Keratinocyte (primary cell): Measurements from ENCODE around the gene RIPOR2. TPM values are rescaled to one million over a fixed set of nuclear protein-coding genes. Genes with fewer than 3 reads are reported as not detected.

Experiments used
- DNase-seq: peaks from one replicate; pipeline ENCODE4 v3.0.0-alpha.2; 2011; ENCODE audit warnings: low read depth, missing footprints, low spot score
- FAIRE-seq: peaks from 2 replicates; lab custom pipeline; 2011; peaks lifted over from hg19 to GRCh38; lab: Jason Lieb, UNC
- H2AFZ ChIP-seq: 2 replicates; pipeline ENCODE4 v1.6.0; 2012; ENCODE audit warnings: low read length, control low read depth, inconsistent platforms; ENCODE audit not compliant: control insufficient read depth
- H3K27ac ChIP-seq: 2 replicates; pipeline ENCODE4 v1.5.1; 2011; ENCODE audit warnings: low read length; ENCODE audit not compliant: control insufficient read depth, insufficient read depth
- H3K27me3 ChIP-seq: 3 replicates; pipeline ENCODE4 v1.6.0; 2011; ENCODE audit warnings: low read length; ENCODE audit not compliant: control insufficient read depth, insufficient read depth; ENCODE audit errors: extremely low read depth
- H3K36me3 ChIP-seq, 2 experiments: 2 replicates in 1 of 2; 3 replicates in 1 of 2; pipeline ENCODE4 v1.5.1; 2011; ENCODE audit warnings: low read length in 2 of 2, mild to moderate bottlenecking in 1 of 2; ENCODE audit not compliant: control insufficient read depth in 2 of 2, insufficient read depth in 2 of 2; ENCODE audit errors: extremely low read depth in 1 of 2
- H3K4me1 ChIP-seq: 3 replicates; pipeline ENCODE4 v1.5.1; 2011; ENCODE audit warnings: low read length; ENCODE audit not compliant: control insufficient read depth, insufficient read depth; ENCODE audit errors: extremely low read depth
- H3K4me2 ChIP-seq: 3 replicates; pipeline ENCODE4 v1.6.0; 2011; ENCODE audit warnings: low read depth, low read length; ENCODE audit not compliant: control insufficient read depth, insufficient read depth; ENCODE audit errors: extremely low read depth
- H3K4me3 ChIP-seq, 3 experiments: fragments of 200-600 bp in 1 of 3; sonication (generic) in 1 of 3; 2 replicates in 2 of 3; 3 replicates in 1 of 3; pipeline ENCODE4 v1.5.1; 2011 to 2016; ENCODE audit warnings: low read length in 3 of 3, mild to moderate bottlenecking in 3 of 3, control low read depth in 2 of 3, inconsistent platforms in 1 of 3, low read depth in 1 of 3, mixed read lengths in 1 of 3, mixed run types in 1 of 3, moderate library complexity in 1 of 3; ENCODE audit not compliant: control insufficient read depth in 2 of 3, insufficient read depth in 2 of 3; ENCODE audit errors: extremely low read depth in 1 of 3
- H3K79me2 ChIP-seq: 2 replicates; pipeline ENCODE4 v1.6.0; 2012; ENCODE audit warnings: low read length; ENCODE audit not compliant: control insufficient read depth, insufficient read depth
- H3K9ac ChIP-seq: 3 replicates; pipeline ENCODE4 v1.6.0; 2011; ENCODE audit warnings: low read length; ENCODE audit not compliant: control insufficient read depth, insufficient read depth; ENCODE audit errors: extremely low read depth
- H3K9me1 ChIP-seq: 3 replicates; pipeline ENCODE4 v1.6.0; 2011; ENCODE audit warnings: low read length; ENCODE audit not compliant: control insufficient read depth, insufficient read depth; ENCODE audit errors: extremely low read depth
- H3K9me3 ChIP-seq: 2 replicates; pipeline ENCODE4 v1.5.1; 2012; ENCODE audit warnings: low read depth, low read length; ENCODE audit not compliant: control insufficient read depth
- H4K20me1 ChIP-seq: 3 replicates; pipeline ENCODE4 v1.6.0; 2011; ENCODE audit warnings: low read length; ENCODE audit not compliant: control insufficient read depth, insufficient read depth; ENCODE audit errors: extremely low read depth
- EZH2 ChIP-seq: IDR thresholded peaks from one replicate; pipeline ENCODE4 v1.6.1; 2012; ENCODE audit warnings: inconsistent platforms, mild to moderate bottlenecking, low read length, moderate library complexity
- dilution Hi-C: fragments of 300-500 bp; cut with MboI; formaldehyde crosslinking; loops from one replicate; pipeline ENCODE4 v1.7.0; 2020; ENCODE audit warnings: low sequenced_read_pairs; ENCODE audit not compliant: extremely low pct_ligation_motif_present
- polyA plus RNA-seq, 5 experiments: library from polyadenylated mRNA; depleted of rRNA in 3 of 5; stranded (reverse) in 3 of 5; stranded (forward) in 1 of 5; unstranded in 1 of 5; fragments of >200 nt; gene quantifications; 1 replicate in 1 of 5; 2 replicates in 3 of 5; 3 replicates in 1 of 5; pipeline versions ENCODE4 v1.2.1 to v1.2.3, GENCODE V29; 2011 to 2012; ENCODE audit warnings: missing spikeins in 2 of 5, low read depth in 1 of 5, low replicate concordance in 1 of 5
- TF ChIP-seq, protein P1 (sequence below), 3 experiments: IDR thresholded peaks in 1 of 3; conservative IDR thresholded peaks in 1 of 3; optimal IDR thresholded peaks in 1 of 3; 2 replicates in 2 of 3; 3 replicates in 1 of 3; pipeline versions ENCODE3 to v1.5.1; 2011; ENCODE audit warnings: low read length in 3 of 3, mild to moderate bottlenecking in 3 of 3, moderate library complexity in 2 of 3, control low read depth in 1 of 3, inconsistent platforms in 1 of 3; ENCODE audit not compliant: insufficient read depth in 2 of 3; ENCODE audit errors: extremely low read depth in 1 of 3

The RIPOR2 gene
- polyA plus RNA-seq, 1 donor (not counting 4 experiments of a cell fraction or from before 2014, with no cell fraction given), result 0.07 TPM

DNA sequence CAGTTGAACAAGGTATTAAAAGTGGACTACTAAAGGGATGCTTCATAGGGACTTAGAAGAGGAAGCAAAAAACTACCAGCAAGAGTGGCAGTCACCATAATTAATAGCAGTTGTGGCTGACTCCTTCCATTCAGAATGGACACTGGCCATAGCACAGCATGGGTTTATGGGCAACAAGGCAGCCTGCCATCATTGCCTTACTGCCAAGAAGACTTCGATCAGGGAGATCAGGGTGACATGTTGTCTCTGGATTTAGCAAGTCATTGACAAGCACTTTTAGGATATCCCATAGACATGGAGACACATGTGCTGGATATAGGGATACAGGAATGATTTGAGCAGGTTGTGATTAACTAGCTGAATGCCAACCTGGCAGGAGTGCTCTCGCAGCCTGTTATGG is 35.3 kb upstream of the RIPOR2 start:
- Histone ChIP-seq H3K79me2 (no peaks in the 10 kb centered on the region), H3K36me3 (no peaks in the 10 kb centered on the region), H2AFZ (no peak overlapping the region), H3K4me3 (no peak overlapping the region), H3K4me1 (no peaks in the 10 kb centered on the region), H4K20me1 (no peaks in the 10 kb centered on the region), H3K9me3 (no peaks in the 10 kb centered on the region), H3K9me1 (no peaks in the 10 kb centered on the region), H3K27me3 (no peaks in the 10 kb centered on the region), H3K27ac (no peak overlapping the region), H3K9ac (no peak overlapping the region), H3K4me2 (no peak overlapping the region)
- FAIRE-seq (no peak), DNase-seq (no peak)
- dilution Hi-C loops, result no loop called here
- TF ChIP-seq, protein P1, sequence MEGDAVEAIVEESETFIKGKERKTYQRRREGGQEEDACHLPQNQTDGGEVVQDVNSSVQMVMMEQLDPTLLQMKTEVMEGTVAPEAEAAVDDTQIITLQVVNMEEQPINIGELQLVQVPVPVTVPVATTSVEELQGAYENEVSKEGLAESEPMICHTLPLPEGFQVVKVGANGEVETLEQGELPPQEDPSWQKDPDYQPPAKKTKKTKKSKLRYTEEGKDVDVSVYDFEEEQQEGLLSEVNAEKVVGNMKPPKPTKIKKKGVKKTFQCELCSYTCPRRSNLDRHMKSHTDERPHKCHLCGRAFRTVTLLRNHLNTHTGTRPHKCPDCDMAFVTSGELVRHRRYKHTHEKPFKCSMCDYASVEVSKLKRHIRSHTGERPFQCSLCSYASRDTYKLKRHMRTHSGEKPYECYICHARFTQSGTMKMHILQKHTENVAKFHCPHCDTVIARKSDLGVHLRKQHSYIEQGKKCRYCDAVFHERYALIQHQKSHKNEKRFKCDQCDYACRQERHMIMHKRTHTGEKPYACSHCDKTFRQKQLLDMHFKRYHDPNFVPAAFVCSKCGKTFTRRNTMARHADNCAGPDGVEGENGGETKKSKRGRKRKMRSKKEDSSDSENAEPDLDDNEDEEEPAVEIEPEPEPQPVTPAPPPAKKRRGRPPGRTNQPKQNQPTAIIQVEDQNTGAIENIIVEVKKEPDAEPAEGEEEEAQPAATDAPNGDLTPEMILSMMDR (optimal IDR thresholded peaks at IDR 0.05 in 1 of 3, IDR thresholded peaks at IDR 0.05 in 1 of 3, conservative IDR thresholded peaks at IDR 0.05 in 1 of 3; ENCODE audit: extremely low read depth in 1 of 3, insufficient read depth in 2 of 3, low read length in 3 of 3), result no peak
- no peak for TF ChIP-seq EZH2

GRCh38 chr6:24969343-24969860 is 33.6 kb upstream of the RIPOR2 start:
- FAIRE-seq, result no peak
- H3K9me1 ChIP-seq, result no peaks in the 10 kb centered on the region
- no peak overlapping the region for H3K4me2 ChIP-seq
- H3K27ac ChIP-seq, result no peak overlapping the region
- no peak overlapping the region for H3K9ac ChIP-seq
- dilution Hi-C loops, result no loop called here
- no peak overlapping the region for H2AFZ ChIP-seq
- no peaks in the 10 kb centered on the region for H4K20me1 ChIP-seq
- H3K9me3 ChIP-seq, result no peaks in the 10 kb centered on the region
- TF ChIP-seq EZH2, result no peak
- TF ChIP-seq, protein P1 (optimal IDR thresholded peaks at IDR 0.05 in 1 of 3, IDR thresholded peaks at IDR 0.05 in 1 of 3, conservative IDR thresholded peaks at IDR 0.05 in 1 of 3; ENCODE audit: extremely low read depth in 1 of 3, insufficient read depth in 2 of 3, low read length in 3 of 3), result no peak
- no peaks in the 10 kb centered on the region for H3K4me1 ChIP-seq
- no peak overlapping the region for H3K4me3 ChIP-seq
- H3K79me2 ChIP-seq, result no peaks in the 10 kb centered on the region
- no peaks in the 10 kb centered on the region for H3K36me3 ChIP-seq
- no peak for DNase-seq
- no peaks in the 10 kb centered on the region for H3K27me3 ChIP-seq
